Measurements from ENCODE around the gene WDR1.
"Not testable (repeated sequence)": the region's sequence is repeated elsewhere in the genome, so short reads cannot be mapped to it uniquely, and the experiment has no call there.

Gene WDR1

DNA sequence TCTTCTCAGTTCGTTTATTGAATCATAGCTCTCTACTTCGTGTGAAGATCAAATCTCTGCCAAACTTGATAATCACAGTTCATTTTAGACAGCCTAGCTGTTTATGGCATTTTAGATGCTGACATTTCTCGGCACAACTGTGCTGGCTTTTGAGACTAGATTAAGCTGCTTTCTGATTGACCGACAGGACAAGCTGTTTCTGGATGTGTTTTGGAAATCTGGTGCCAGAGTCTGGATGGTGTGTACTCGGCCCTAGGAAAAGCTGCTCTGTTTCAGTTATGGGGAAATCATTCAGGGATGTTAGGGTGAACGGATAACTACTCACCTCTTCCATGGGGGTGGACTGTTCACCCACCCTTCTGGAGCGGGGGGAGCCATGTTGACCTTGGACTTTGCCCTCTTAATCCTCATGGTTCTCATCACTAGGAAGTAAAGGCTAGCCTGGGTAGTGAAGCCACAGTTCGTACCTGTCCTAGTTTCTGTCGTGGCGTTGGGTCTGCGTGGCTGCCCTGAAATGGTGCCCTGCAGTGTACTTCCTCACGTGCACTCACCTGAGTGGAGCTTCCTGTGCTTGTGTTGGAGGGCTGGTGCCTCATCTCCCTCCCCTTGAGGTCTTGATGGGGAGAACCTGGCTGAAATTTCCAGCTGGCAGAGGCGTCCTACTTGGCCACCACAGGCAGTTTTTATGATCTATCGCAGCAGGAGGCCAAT lies 13.7 kb upstream of the WDR1 start:
- no peak for DNase-seq

- no peak for DNase-seq
Observed at GRCh38 chr4:10129196-10130177, 12.9 kb upstream of the WDR1 start.

GRCh38 chr4:10128761-10129160 lies 12.2 kb upstream of the WDR1 start:
- no peak for DNase-seq

GRCh38 chr4:10127531-10127930 lies 10.9 kb upstream of the WDR1 start:
- DNase-seq = not testable (repeated sequence)

GRCh38 chr4:10124167-10124930 lies 7.8 kb upstream of the WDR1 start:
- no peak for DNase-seq

DNA sequence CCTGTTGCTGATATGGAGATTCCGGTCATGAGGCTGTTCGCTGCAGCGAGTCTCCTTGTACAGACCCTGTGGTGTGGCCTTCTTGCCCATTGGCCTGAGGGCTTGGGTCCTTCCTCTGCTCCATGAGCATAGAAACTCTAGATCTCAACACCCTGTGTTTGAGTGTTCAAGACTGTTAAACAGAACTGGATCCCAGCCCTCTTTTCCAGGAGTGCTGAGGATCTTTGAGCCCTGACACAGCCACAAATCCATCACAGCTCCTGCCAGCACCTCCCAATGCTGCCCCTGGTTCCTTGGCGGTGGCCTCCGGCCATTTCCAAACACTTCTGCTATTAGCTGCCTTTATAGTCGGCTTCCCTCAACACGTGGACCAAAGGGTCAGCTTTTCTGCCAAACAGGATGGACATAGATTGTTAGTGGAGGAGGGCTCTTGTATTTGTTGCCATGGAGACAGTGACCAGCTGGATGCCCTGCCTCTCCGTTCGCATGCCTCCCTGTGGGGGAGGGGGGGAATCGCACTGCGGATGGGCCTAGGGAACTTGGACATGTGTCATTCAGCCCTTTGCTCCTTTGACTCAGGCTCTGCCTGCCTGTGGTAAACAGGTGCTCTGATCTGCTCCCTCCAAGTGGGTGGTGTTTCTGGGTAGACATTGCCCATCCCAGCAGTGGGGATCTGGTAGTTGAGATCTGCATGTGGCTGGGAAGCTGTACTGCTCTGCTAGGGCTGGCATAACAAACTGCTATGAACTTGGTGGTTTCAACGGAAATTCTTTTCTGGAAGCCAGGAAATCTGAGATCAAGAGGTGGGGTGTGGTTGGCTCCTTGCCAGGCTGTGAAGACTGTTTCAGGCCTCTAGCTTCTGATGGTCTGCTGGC lies 6.9 kb upstream of the WDR1 start:
- no peak for DNase-seq

- no peak for DNase-seq
Observed at GRCh38 chr4:10122236-10122932, 5.8 kb upstream of the WDR1 start.

- no peak for DNase-seq
Observed at GRCh38 chr4:10121568-10122208, 5.1 kb upstream of the WDR1 start.

DNA sequence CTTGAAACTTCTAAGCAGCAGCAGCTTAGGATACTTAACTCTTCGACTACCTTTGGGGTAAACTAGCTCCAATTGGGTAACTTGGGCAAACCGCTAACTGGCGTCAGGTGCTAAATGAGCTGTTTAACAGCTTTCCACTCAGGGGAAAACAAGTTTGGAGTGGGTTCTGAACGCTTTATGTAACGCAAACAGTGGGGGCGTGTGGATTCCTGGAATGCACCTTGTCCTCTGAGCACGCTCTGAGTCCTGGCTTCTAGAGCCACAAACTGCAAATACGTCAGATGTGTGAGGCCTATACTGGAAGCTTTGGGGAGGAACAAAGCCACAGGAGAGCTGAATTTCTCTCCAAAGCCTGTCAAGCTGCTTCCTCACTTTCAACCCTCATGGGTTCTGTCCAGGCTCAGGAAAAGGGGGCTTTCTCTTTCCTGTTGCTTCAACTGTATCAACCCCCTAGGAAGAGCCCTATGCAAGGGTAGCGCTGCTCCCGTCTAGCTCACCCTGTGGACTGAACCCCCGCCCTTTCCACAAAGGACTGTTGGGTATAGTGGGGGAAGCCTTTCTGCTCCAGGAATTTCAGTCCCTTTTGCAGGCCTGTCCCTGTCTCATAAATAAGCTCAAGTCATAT lies 4.5 kb upstream of the WDR1 start:
- no peak for DNase-seq

GRCh38 chr4:10119773-10120172 lies 3.2 kb upstream of the WDR1 start:
- no peak for DNase-seq

- no peak for DNase-seq
Observed at GRCh38 chr4:10119278-10119677, 2.7 kb upstream of the WDR1 start.

GRCh38 chr4:10118048-10119004 lies 1.7 kb upstream of the WDR1 start:
- no peak for DNase-seq

- DNase-seq = peak; percentile 44
Observed at GRCh38 chr4:10117359-10118047, 904 bp upstream of the WDR1 start.

DNA sequence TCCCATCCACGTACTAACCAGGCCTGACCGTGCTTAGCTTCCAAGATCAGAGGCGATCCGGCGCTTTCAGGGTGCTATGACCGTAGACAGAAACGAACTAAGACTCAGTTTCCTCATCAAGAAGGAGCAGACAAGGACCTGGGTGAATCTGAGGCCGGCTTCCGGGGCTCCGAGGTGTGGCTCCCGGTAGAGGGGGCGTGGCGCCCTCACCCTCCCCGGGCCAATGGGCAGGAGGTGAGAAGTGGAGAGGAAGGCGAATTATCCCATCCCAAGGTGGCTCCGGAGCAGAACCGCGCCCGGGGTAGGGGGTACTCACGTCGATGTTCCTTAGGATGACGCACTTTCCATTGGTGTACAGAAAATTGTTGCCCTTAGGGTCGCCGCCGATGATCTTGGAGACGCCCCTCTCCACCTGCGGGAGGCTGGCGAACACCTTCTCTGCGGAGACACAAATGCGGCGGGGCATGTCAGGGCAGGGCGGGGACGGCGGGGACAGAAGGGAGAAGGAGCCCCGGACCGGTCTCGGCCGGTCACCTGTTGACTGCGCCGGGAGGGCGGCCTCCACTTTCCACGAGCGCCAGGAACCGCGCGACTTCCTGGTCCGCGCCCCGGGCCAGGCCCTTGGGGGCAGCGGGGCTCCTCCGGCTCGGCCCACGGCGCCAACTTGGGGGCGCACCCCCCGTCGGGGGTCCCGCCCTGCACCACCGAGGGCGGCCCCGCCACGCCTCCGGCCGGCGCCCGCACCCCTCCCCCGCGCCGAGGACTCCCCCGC lies 616 bp downstream of the WDR1 start:
- DNase-seq = peak; percentile 68

- DNase-seq = no peak
Observed at GRCh38 chr4:10115271-10115796, 1.3 kb downstream of the WDR1 start.

- no peak for DNase-seq
Observed at GRCh38 chr4:10114607-10115006, 2.0 kb downstream of the WDR1 start.

DNA sequence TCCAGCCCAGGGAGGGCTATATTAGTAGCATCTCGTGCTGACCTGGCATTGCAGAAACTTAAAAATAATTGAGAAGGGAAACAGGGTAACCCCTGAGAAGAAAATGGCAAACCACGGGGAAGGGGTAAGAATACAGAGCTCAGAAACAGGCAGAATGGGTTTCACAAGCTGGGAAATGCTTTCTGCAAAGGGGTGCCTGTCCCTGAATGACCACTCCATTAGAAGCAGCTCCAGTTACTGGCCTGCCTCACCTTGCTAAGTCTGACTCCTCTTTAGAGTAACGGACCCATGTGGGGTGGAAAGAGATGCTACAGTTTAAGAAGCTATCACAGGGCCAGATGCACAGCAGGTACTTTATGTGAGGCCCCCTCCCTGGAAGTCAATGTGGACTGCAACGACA lies 2.5 kb downstream of the WDR1 start:
- no peak for DNase-seq

Measured in stimulated activated naive CD4-positive, alpha-beta T cell treated with Interleukin-2 at 50 U/mL for 16 hours (primary cell).